HG03095 (cell line): ENCODE measurements around the gene FTH1.
"Not testable (repeated sequence)": the region's sequence is repeated elsewhere in the genome, so short reads cannot be mapped to it uniquely, and the experiment has no call there.

Experiments used
- ATAC-seq: cut with Tn5 transposase; IDR thresholded peaks from one replicate; pipeline ENCODE4 v1.9.1; 2021; ENCODE audit warnings: moderate library complexity; ENCODE audit not compliant: unreplicated experiment

FTH1 gene

GRCh38 chr11:61967116-61967923, at the start of gene FTH1:
TSS of gene FTH1 (minus strand) at chr11:61967634. CDS start at chr11:61967425, 209 bp downstream.
- peak; percentile 44 for ATAC-seq

DNA sequence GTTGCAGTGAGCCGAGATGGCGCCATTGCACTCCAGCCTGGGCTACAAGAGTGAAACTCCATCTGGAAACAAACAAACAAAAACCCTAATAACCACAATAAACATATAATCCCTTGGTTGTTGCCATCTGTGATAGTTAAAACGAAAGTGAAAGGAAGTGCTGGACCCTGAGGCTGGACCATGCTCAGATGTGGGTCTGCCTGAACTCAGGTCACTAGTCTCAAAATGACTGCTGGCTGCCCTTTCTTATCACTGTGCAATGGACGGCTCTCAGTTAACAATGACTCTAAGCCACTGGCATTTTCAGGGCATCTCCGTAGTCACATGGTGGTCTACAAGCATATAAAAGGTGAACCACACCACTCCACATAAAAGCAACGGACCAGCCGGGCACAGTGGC, 48.2 kb upstream of the FTH1 start:
- no peak for ATAC-seq

GRCh38 chr11:62013537-62014476, 46.4 kb upstream of the FTH1 start:
- no peak for ATAC-seq

GRCh38 chr11:62012832-62013461, 45.5 kb upstream of the FTH1 start:
- ATAC-seq, result no peak

GRCh38 chr11:62012451-62012831, 45.0 kb upstream of the FTH1 start:
- no peak for ATAC-seq

GRCh38 chr11:62011881-62012280, 44.4 kb upstream of the FTH1 start:
- no peak for ATAC-seq

- no peak for ATAC-seq
Observed at GRCh38 chr11:62010935-62011528, 43.6 kb upstream of the FTH1 start.

GRCh38 chr11:62008193-62008592, 40.8 kb upstream of the FTH1 start:
- ATAC-seq, result no peak

DNA sequence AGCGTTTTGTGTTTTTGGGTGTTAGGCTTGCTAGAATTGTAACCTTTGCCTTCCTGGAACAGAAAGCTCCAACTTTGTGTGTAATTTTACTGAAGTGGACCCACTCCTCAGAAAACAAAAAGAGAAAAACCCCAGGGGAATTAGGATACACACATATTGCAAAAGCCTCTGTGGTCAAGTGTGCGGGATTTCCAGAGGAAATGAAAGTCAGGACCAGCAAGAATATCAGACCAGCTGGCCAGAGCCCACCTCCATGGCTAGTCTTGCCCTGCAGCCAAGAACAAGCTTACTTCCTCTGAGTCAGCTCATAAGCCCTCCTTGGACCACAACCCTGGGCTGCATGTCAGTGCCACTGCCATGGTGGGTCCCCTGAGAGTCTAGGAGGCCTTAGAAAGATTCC, 37.0 kb upstream of the FTH1 start:
- no peak for ATAC-seq

- ATAC-seq, result not testable (repeated sequence)
Observed at GRCh38 chr11:62002283-62002682, 34.8 kb upstream of the FTH1 start.

DNA sequence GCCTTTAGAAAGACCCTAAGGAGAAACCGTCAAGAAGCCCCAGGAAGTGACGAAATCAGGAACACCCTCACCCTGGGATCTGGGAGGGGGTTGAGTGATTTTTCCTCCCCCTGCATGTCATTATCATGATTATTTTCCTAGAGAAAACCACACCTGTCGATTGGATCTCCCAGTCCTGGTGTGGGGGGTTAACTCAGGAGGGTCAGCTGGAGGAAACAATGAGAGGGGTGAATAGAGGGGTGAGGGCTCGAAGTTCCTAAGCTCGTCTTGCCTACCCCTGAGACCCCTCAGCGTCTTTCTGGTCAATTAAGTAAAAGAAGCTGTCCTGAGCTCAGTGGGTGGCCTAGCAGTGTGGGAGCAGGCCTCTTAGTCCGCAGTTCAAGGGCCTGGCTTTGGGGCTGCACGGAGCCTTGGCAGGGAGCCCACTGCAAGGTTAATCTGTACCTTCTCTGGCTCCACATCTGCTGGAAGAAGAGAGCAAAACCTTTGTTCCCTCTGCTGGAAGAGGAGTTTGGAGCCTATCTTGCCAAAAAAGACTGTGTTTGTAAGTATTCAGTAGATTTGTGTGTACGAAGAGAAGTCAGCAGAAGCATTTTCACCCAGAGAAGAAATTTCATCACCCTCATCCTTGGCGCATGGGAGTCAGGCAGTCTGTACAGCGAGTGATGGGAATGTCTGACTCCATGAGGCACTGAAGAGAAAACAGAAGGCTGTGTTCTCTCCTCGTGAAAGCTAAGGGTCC, 34.2 kb upstream of the FTH1 start:
- ATAC-seq, result no peak

DNA sequence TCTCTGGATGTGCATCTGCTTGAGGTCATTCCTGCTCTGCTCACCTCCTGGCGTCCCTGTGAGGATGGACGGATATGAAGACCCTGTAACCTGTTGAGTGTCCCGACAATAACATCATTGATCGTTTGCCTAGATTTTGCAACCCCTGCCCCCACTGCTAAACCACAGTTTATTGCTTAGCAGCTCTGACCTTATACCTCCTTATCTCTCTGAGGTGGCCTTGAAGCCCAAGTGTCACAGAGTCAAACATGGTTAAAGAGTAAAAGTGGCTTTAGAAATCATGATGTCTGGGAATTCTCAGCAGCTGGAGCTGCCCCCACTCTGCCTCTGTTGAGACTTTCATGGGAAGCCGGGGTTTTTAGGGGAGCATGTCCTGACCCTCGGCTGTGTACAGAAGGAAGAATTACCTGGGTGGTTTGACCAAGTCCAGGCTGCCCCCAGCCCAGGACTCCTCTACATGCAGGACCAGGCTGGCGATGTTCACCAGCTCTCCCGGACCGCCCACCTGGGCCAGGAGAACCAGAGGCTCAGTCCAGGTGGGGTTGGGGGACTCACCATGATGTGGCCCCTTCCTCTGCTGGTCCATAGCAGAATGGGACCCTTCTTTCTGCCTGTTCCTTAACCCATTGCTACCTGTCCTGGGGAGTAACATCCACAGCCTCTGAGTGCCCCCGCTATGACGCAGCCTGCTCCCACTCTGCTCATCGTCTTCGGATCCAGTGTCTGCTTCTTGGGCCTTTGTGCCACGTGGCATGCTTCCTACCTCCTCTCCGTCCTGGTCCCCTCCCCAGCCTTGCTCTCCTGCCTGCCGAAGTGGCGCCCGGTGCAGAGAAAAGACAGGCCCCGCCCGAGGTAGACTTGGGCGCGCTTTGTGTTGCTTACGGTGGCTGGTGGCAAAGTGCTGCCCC, 33.4 kb upstream of the FTH1 start:
- no peak for ATAC-seq

- ATAC-seq, result no peak
Observed at GRCh38 chr11:61999141-61999975, 31.9 kb upstream of the FTH1 start.

- no peak for ATAC-seq
Observed at GRCh38 chr11:61996933-61997332, 29.5 kb upstream of the FTH1 start.

DNA sequence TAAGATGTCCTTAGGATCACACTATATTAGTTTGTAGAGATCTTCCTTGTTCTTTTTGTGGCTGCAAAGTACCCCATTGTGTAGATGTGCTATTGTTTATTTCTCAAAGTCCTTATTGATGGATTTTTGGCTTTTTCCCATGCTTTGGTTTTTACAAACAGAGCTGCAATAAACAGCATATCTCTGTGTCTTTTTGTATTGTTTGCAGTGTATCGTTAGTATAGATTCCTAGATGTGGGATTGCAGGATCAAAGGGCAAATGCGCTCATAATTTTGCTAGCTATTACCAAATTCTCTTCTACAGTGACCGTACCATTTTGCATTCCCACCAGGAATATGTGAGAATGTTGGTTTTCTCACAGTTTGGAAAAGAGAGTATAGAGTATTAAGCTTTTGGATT, 27.5 kb upstream of the FTH1 start:
- no peak for ATAC-seq

DNA sequence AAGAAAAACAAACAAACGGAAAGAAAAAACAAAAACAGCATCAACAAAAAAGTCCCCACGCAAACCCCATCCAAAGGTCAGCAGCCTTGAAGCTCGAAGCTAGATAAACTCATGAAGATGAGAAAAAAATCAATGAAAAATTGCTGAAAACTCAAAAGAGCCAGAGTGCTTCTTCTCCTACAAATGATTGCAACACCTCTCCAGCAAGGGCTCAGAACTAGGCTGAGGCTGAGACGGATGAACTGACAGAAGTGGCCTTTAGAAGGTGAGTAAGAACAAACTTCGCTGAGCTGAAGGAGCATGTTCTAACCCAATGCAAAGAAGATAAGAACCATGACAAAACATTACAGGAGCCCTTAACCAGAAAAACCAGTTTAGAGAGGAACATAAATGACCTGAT, 18.4 kb upstream of the FTH1 start:
- ATAC-seq, result no peak

DNA sequence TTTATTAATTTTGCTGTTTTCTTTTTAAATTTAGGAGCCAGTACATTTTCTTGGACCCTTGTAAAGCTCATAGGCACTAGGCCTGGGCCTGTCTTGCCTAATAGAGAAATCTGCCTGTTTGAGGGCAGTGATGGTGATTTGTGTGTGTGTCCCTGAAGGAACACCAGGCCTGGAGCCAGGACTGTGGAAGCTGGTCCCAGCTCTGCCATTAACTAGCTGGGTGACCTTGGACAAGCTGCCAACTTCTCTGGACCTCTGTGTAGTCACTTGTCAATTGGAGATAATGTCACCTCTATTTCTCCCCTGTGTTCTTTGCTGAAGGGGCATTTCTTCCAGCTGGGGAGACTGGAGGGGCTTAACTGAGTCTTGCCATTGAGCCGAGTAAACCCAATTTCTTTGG, 16.0 kb upstream of the FTH1 start:
- no peak for ATAC-seq

DNA sequence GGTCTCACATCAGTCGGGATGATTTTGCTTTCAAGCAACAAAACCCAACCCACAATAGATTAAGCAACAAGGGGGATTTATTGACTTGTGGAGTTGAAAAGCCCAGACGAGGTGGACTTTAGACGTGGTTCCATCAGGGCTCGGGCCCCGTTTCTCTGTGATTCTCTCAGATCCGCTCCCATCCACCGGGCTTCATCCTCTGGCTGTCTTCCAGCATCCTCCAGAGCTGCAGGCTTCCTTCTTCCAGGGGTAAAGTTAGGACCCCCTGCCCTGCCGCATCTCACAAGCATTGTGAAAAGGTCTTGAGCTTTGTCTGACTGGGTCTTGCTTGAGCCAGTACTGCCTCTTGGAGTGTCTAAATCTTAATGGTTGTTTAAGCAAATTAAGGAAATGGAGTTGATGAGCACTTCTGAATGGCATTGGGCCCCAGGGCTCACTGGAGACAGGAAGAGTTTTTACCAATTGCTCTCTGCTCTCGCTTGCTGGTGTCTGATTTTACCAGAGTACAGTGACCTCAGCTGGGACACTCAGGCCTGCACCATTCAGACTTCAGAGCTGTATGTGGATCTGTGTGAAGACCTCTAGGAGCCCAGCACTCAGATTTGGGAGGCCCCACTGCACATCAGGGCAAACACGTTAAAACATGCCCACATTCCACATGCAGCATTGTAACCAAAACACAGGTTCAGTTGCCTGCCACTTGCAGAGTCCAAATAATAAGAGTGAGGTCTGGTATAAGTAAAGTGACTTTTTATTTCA, 13.5 kb upstream of the FTH1 start:
- ATAC-seq, result no peak
